Hematopoietic multipotent progenitor cell treated with erythropoietin and hydrocortisone succinate and interleukin-3 and kit ligand, for 15 days (in vitro differentiated cells): ENCODE measurements around the gene C14orf132.
"Not testable (repeated sequence)": the region's sequence is repeated elsewhere in the genome, so short reads cannot be mapped to it uniquely, and the experiment has no call there.

ENCODE experiments used
- DNase-seq: peaks from one replicate; pipeline ENCODE4 v3.0.0-alpha.2; 2015; ENCODE audit warnings: low spot score

C14orf132 gene

DNA sequence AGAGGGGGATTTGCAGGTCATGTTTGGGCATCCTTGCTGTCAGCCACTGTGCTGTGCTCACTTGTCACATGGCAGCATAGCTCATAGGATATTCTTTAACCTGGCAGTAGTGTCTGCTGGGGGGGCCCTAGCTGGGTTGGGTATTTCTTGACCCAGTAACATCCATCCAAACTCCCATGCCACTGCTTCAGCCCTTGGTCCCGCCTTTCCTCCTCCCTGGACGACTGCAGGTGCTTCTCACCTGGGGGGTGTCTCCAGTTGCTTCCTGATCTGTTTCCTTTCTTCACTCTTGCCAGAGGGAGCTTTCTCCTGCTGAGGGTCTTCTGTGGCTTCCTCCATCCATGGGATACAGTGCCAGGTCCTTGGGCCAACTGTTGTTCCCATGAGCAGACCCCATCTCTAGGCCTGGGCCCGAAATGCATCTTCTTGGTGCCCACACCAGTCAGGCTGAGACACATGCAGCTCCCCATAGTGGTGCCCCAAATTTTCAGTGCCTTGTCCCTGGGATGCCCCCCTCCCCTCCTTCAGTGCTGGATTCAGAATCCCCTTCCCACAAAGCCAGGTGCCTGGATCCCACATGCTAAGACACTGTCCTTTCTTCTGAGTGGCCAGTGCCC, 20.5 kb downstream of the C14orf132 start:
- DNase-seq: no peak

DNA sequence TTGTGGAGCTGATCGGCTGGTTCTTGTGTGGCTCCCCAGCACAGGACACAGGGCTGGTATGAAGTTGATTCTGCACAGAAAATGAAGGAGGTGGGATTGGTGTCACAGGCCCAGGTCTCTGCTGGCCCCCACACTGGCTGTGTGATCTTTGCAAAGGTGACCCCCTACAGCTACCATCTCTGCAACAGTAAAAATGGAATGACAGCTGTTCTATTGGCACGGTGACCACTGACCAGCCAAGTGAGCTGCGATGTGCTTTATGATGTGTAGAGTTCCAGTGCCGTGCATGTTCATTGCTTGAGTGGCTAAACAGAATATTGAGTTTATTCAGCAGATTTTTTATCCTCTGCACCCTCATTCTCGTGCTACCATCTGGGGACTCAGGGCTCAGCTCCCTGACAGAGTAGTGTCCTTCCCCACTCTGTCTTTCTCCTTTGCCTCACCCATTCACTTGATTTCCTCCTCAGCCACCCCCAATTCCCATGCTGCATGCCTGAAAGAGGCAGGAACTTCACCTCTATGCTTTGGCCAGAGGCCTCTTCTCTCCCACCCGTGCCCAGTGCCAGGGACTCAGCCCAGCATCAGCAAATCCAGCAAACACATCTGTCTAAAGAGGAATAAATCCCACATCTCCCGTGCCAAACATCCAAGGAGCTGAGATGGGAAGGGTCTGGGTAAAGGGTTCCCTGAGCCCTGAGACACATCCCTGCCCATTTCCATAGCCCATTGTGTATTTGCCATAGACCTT, 21.2 kb downstream of the C14orf132 start:
- no peak for DNase-seq

DNA sequence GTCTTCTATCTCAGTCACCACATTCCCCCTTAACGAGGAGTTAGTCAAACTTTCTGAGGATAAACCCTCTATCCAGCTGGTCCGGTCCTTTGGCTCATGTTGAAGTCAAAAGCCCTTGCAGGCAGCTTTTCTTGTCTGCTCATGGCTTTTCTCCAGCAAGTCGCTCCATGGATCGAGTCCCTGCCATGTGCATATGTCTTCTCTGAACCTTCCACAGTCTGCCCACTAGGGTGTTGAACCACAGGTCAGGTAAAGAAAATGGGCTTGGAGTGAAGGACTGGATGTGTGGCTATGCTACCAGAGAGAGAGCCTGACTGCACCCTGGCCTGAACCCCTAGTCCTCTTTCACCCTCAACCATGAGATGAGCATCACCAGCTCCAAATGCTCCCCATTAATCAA, 22.8 kb downstream of the C14orf132 start:
- no peak for DNase-seq

DNA sequence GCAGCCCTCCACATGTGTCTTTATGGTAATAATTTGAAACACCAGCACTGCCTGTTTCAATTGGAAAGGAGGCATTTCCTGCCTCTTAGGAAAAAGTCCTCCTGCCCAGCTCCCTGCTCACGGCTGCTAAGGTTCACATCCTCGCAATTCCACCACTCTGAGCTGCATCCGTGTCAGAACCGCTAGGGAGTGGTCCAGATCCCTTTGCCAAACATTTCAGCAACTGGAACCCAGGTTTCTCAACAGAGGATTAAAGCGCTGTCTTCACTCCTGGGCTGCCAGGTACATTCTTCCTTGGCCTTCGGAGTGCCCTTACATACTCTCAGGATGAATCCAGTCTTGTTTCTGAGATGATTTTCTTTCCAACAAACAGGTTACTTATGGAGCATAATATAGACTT, 23.3 kb downstream of the C14orf132 start:
- DNase-seq: no peak

DNA sequence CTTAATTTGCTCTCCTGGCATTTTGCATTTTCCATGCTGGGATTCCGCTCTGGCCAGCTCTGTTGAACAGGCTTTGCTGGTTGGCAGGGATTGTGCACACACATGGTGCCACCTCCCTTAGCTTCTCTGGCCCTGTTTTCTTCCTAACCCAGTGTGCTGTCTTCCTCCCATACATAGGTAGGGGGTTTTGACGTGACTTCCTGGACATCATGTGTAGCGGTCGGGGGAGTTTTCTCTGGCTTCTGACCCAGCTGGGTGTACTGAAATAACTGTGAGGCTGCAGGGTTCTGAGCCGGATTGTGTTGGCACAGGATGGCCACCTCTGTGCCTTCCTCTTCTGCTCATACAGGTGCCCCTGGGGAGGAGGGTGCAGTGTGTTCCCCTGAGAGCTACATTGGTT, 25.7 kb downstream of the C14orf132 start:
- no peak for DNase-seq

DNA sequence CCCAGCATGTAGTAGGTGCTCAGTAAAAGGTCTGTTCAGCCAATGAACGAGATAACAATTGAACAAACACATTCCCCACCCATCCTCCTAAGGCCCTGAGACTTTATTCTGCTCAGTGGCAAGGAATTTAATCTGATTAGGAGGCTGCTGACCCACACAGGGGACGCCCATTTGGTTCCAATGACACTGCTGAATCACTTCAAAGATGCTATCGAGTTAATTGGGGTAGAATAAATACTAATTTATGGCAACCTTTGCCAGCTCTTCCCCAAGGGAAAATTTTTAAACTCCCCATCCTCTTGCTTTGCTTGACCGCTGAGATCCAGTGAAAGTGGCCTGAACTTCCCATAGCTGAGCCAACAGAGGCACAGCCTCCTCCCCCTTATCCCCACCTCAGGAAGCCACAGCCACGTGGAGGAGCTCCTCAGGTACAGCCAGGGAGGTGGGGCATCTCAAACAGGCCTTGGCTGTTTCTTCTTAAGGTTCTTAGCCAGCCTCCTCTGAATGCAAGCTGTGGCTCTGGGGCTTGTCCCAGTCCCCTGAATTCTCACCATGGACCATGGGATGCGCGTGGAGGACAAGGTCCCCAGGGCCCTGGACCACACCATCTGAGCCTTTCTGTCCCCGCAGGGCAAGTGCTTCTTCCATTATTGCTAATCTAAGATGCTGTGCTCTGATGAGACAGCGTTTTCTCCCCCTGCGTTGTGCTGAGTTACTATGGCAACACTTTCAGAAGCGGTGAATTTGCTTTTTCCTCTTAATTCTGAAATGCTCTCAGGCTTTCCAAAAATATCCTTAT, 26.7 kb downstream of the C14orf132 start:
- no peak for DNase-seq

DNA sequence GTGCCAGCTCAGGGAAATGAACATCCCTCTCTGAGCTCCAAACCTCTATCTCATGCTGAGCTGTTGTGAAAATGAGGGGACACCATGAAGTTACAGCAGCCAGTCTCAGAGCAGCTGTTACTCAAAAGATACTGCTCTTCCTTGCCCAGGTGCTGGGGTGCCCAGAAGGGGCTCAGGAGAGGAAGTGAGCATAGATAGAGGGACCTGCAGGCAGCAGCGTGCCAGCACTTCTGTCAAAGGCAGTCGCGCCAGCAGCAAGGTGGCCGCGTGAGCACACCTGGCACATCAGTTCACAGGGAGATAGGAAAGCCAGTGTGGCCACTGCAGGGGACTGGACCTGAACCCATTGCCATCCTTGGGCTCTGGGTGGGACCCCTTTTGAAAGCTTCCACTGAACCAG, 27.8 kb downstream of the C14orf132 start:
- no peak for DNase-seq

DNA sequence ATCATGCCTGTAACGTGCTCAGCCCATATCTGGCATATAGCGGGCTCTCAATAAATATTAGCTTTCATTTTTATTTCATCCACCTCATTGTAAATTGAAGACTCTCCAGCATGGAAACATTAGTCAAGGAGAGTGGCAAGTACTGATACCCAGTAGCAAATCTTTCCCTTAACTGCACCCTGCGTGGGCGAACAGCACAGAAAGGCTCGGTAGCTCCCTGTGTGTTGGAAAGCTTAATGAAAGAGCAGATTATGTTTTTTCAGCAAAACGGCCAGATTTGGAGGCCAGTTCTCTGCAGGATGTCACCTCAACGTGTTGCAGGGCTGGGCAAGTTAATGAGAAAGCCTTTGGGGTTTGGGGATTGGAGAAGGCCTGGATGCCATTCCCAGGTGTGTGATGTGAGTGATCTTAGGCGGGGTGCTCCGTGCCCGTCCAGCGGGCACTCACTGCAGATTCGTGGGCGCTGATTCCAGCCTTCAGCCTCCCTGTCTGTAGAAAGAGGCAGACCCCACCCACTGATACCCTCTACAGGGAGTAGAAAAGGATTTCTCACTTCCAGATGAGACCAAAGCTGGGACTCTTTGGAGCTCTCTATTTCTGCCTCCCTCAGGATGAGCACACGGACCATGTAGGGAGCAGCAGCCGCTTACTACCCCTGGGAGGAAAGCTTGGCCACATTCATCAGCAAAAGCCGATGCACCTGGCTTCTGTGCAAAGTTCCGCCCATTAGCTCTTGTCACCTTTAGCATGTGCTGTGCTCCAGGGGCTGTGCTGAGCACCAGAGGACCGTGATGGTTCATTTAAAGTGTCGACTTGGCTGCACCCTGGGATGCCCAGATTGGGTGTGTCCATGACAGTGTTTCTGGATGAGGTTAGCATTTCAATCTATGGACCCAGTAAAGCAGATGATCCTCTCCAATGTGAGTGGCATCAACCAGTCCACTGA, 29.1 kb downstream of the C14orf132 start:
- no peak for DNase-seq

DNA sequence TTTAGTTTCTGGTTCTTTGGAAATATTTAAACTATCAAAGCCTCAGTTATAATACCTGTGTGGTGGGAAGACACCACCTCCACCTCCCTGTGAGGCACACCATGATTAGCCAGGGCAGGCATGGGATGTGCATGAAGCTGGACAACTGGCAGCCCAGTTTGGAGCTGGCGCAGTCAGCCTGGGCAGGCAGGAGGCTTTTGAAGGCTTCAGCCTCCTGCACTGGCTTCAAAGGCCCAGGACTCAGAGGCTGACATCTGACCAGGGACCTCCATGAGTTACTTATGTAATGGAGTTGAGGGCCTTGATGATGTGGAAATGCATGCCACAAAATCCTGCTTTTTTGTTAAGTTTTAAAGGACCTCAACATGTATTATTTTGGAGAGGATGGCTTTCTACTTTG, 30.3 kb downstream of the C14orf132 start:
- DNase-seq: no peak

DNA sequence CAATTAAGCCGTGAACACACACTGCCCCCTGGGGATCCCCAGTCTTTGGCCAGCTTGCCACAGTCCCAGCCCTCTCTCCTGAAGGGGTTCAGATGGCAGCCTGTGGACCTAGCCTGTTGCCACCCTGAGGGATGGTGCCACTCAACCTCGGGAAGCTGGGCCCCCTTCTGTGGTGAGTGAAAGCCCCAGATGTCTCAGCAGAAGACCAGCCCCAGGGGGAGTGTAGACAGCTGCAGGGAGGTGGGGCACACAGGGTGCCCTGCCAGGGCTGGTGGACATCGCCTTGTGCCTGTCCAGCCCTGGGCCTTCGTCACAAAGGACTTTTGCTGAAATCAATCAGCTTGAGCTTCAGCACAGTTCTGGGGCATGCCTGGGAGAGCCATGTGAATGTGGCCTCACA, 32.4 kb downstream of the C14orf132 start:
- no peak for DNase-seq

DNA sequence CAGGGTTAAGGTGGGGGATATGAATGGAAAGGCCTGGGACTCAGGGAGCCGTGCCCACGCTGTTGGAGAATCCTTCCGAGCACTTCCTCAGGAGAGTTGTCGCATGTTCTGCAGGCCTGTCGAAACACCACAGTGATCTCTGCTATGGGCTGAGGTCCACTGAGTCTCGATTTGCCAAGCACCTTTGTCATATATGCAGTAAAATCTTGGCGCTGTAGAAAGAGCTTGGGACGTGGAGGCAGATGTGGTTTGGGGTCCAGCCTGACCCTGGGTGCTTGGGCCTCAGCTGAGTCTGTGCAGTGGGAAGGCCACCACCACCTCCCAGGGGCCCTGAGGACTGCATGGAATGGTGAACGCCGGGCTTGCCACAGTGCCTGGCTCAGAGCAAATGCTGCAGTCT, 32.9 kb downstream of the C14orf132 start:
- no peak for DNase-seq

DNA sequence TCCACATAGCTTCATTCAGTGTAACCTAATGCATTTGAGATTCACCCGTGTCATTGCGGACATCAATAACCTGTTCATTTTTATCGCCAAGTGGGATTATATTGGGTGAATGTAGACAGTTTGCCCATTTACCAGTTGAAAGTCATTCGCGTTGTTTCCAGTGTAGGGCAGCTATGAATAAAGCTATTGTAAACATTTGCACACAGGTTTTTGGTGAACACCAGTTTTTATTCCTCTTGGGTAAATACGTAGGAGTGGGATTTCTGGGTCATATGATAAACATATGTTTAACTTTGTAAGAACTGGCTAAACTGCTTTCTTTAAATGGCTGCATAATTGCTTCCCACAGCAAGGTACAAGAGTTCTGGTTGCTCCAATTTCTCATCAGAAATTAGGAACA, 33.6 kb downstream of the C14orf132 start:
- DNase-seq: no peak

DNA sequence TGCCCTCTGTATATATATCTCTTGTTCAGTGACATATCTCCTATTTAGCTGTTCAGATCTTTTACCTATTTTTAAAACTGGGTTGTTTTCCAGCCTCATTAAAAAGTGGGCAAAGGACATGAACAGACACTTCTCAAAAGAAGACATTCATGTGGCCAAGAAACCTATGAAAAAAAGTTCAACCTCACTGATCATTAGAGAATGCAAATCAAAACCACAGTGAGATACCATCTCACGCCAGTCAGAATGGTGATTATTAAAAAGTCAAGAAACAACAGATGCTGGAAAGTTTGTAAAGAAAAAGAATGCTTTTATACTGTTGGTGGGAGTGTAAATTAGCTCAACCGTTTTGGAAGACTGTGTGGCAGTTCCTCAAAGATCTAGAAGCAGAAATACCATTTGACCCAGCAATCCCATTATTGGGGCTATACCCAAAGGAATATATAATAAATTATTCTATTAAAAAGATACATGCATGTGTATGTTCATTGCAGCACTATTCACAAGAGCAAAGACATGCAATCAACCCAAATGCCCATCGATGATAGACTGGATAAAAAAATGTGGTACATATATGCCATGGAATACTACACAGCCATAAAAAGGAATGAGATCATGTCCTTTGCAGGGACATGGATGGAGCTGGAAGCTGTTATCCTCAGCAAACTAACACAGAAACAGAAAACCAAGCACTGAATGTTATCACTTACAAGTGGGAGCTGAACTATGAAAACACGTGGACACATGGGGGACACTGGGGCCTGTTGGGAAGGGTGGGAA, 34.3 kb downstream of the C14orf132 start:
- not testable (repeated sequence) for DNase-seq

DNA sequence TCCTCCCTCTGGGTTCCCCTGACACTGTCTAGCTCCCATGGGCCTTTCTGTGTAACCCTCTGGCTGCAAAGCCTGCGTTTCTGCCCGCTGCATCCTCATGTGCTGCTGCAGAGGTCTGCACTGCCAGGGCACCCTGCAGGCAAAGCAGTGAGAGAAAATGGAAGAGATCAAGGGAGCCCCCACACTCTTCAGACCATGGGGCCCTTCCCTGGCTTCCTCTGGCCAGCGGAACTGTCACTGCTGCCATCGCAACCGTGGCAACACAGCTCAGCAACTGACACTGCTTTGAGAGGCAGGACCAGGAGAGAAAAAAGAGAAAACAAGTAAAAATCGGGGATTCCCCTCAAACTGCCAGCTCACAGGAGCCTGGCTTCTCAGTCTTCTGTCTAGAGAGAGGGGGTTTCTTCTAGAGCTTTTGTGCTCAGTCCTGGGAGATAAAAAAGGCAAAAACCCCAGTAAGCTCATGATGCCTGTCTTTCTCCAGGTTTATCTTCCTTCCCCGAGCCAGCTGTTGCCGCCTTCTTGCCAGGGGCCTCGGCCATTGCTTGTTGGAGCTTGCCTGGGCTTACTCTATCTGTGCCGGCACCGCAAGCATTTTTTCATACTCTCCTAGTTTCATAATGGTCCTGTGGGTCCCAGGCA, 38.9 kb downstream of the C14orf132 start:
- DNase-seq: no peak

DNA sequence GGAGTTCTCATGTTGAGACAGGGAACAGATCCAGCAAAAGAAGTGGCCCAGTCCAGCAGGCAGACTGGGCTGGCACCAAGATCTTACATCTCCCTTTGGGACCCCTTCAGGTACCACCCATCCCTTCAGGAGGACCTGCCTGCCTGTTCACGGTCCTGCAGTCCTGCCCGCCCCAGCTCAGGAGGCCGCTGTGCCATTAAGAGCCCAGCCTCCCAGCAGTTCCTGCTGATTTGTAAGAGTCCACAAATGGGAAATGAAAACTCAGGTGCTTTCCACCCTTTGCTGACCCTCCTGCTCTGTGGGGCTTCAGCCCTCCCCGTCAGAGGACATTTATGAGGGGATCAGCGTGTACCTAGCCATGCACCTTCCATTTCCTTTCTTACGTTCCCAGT, 39.5 kb downstream of the C14orf132 start:
- no peak for DNase-seq

DNA sequence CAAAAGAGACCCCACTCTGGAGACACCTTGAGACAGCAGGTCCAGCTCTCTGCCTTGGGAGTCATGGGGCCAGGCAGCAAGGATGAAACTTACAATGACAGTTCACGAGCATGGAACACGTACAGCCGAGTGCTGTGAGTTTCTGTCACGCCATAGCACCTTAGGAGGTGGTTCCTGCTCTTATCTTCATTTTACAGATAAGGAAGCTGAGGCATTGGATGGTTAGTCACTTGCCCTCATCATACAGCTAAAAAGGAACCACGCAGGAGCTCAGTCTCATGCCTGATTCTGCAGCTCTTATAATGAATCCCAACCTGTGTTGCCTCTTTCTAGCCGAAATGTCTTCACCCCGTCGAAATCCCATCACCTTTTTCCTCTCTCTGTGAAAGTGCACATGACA, 39.9 kb downstream of the C14orf132 start:
- DNase-seq: no peak

DNA sequence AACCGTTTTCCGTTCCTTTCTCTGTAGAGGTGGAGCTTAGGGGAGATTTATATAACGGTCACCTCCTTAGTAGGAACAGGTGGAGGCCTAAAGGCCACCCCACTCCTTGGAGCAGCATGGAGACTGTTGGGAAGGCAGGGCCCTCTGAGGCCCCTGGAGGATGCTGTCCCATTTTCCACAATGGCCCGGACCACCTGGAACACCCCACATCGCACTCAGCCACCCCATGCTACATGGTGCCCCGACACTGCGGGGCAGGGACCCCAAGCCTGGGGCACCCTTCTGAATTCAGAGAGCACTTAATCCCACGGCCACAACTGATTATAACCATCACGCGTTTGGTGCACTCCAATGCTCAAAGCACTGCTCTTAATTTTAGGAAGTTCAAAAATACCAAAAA, 41.4 kb downstream of the C14orf132 start:
- no peak for DNase-seq

DNA sequence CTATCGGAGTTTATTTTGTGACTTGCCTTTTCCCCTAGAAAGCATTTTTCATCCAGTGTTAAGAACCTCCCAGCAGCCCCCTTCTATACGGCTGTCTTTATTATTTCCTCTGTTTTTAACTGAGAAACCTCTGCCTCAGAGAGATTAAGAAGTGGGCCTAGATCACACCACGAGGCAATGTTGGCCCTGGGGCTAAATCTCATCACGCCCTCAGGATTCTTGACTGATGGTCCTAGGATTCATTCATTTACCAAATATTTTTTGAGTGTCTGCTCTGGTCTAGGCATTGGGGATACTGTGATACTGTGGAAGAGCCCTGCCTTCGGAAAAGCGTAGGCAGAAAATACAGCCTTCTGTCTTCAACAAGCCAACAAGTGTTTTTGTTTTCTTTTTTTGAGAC, 42.1 kb downstream of the C14orf132 start:
- DNase-seq: no peak

DNA sequence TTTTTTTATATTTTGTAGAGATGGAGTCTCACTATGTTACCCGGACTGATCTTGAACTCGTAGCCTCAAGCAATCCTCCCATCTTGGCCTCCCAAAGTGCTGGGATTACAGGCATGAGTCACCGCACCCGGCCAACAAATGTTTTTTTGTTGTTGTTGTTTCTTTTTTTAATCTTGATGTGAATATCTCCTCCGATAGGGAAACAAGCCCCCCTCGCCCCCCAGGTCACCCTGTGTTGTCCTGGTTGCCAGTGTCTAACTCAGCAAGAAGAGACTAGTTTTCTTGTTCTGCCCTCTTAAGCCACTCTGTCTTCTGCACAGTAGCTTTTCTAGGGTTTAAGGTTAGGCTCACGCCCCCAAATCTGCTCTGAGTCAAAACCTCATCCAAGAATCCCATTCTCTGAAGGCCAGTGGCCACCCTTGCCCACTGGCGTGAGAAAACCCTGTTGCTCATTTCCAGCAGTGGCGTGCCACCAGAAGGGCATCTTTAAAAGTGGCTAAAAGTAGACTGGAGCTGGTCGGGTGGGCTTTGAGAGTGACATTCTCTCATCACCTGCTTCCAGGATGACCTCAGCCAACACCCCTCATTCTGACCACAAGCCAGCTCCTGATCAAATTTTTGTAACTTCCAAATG, 42.7 kb downstream of the C14orf132 start:
- no peak for DNase-seq
